GM23248 (cell line): ENCODE measurements around the gene PIK3CB. TPM values are rescaled to one million over a fixed set of nuclear protein-coding genes. Genes with fewer than 3 reads are reported as not detected.
"Not testable (repeated sequence)": the region's sequence is repeated elsewhere in the genome, so short reads cannot be mapped to it uniquely, and the experiment has no call there.

Experiments used
- DNase-seq: peaks from one replicate; pipeline ENCODE4 v3.0.0-alpha.2; 2015
- H2AFZ ChIP-seq: fragments of 200-600 bp; sonication (generic); 2 replicates; pipeline ENCODE4 v1.6.1; 2016; ENCODE audit warnings: antibody characterized with exemption
- H3F3A ChIP-seq: fragments of 200-600 bp; sonication (generic); 2 replicates; pipeline ENCODE4 v1.6.1; 2016; ENCODE audit warnings: mild to moderate bottlenecking, antibody characterized with exemption, mixed run types; ENCODE audit not compliant: insufficient read depth
- H3K27ac ChIP-seq: fragments of 200-600 bp; sonication (generic); 2 replicates; pipeline ENCODE4 v1.5.1; 2016; ENCODE audit warnings: mild to moderate bottlenecking
- H3K27me3 ChIP-seq: fragments of 200-600 bp; sonication (generic); replicated peaks from 2 replicates; pipeline ENCODE4 v1.6.1; 2016; ENCODE audit warnings: mild to moderate bottlenecking; ENCODE audit not compliant: insufficient read depth
- H3K36me3 ChIP-seq: fragments of 200-600 bp; sonication (generic); 2 replicates; pipeline ENCODE4 v1.6.1; 2016; ENCODE audit warnings: low read depth, mild to moderate bottlenecking
- H3K4me1 ChIP-seq: fragments of 200-600 bp; sonication (generic); 2 replicates; pipeline ENCODE4 v1.6.1; 2016; ENCODE audit warnings: mild to moderate bottlenecking; ENCODE audit not compliant: insufficient read depth
- H3K4me2 ChIP-seq: fragments of 200-600 bp; sonication (generic); one replicate; pipeline ENCODE4 v1.6.1; 2016; ENCODE audit warnings: mild to moderate bottlenecking; ENCODE audit not compliant: unreplicated experiment
- H3K4me3 ChIP-seq: fragments of 200-600 bp; sonication (generic); 2 replicates; pipeline ENCODE4 v1.5.1; 2016; ENCODE audit warnings: mild to moderate bottlenecking
- H3K79me2 ChIP-seq: fragments of 200-600 bp; sonication (generic); 2 replicates; pipeline ENCODE4 v1.6.1; 2016; ENCODE audit warnings: mild to moderate bottlenecking; ENCODE audit not compliant: insufficient read depth
- H3K9ac ChIP-seq: fragments of 200-600 bp; sonication (generic); 2 replicates; pipeline ENCODE4 v1.6.1; 2016; ENCODE audit warnings: mild to moderate bottlenecking
- H3K9me2 ChIP-seq: fragments of 200-600 bp; sonication (generic); 2 replicates; pipeline ENCODE4 v1.6.1; 2016; ENCODE audit warnings: mixed run types, mild to moderate bottlenecking, moderate library complexity; ENCODE audit not compliant: insufficient read depth
- H3K9me3 ChIP-seq: fragments of 200-600 bp; sonication (generic); one replicate; pipeline ENCODE4 v1.6.1; 2017; ENCODE audit warnings: low read depth
- H4K20me1 ChIP-seq: fragments of 200-600 bp; sonication (generic); 2 replicates; pipeline ENCODE4 v1.6.0; 2016; ENCODE audit not compliant: insufficient read depth
- EZH2 ChIP-seq: fragments of 200-600 bp; sonication (generic); IDR thresholded peaks from 2 replicates; pipeline ENCODE4 v1.6.1; 2018; ENCODE audit warnings: antibody characterized with exemption, mild to moderate bottlenecking; ENCODE audit not compliant: insufficient read depth, poor library complexity, severe bottlenecking
- EZH2phosphoT487 ChIP-seq: fragments of 200-600 bp; sonication (generic); IDR thresholded peaks from 2 replicates; pipeline ENCODE4 v1.6.1; 2018; ENCODE audit warnings: antibody characterized with exemption, moderate library complexity, mild to moderate bottlenecking, low read depth; ENCODE audit not compliant: insufficient read depth
- WGBS, 2 experiments: methylation state at CpG; one replicate each; pipeline ENCODE4 v1.1.6; 2015 to 2017; ENCODE audit warnings: low lambda C conversion rate in 2 of 2, low coverage in 1 of 2; ENCODE audit errors: missing lambda C conversion rate in 2 of 2; 5-methylcytosine and 5-hydroxymethylcytosine counted together
- in situ Hi-C: fragments of 300-500 bp; cut with MboI; formaldehyde crosslinking; loops from 2 replicates; pipeline ENCODE4 v1.15.0; 2020
- polyA plus RNA-seq: library from polyadenylated mRNA; unstranded; fragments of >200 nt; fragmentation: Nextera tagmentation; extraction: Ambion mirVana; gene quantifications from 2 replicates; pipeline ENCODE4 v1.2.1, GENCODE V29; 2016
- total RNA-seq: library from RNA; depleted of rRNA; stranded (reverse); fragments of >200 nt; shearing (Covaris generic); gene quantifications from 2 replicates; pipeline ENCODE4 v1.2.3, GENCODE V29; 2014

The PIK3CB gene
- total and polyA plus RNA-seq, 2 experiments from 2014 or later, result 4.8 to 6.4 TPM

GRCh38 chr3:138799822-138800221, 34.9 kb downstream of the PIK3CB start:
- H3K4me1 ChIP-seq, result no peaks in the 10 kb centered on the region
- no peaks in the 10 kb centered on the region for H3K9me3 ChIP-seq
- H2AFZ ChIP-seq, result no peak overlapping the region
- no peak for DNase-seq
- H3K27ac ChIP-seq, result no peak overlapping the region
- in situ Hi-C loops, result no loop called here
- H3K9ac ChIP-seq, result no peak overlapping the region
- TF ChIP-seq EZH2, result no peak
- no peak for TF ChIP-seq EZH2phosphoT487
- no peaks in the 10 kb centered on the region for H3F3A ChIP-seq
- no peak overlapping the region for H3K4me3 ChIP-seq
- no peaks in the 10 kb centered on the region; the same call in none of the 2 replicates for H4K20me1 ChIP-seq
- no peak overlapping the region for H3K4me2 ChIP-seq
- H3K9me2 ChIP-seq, result no peaks in the 10 kb centered on the region
- H3K27me3 ChIP-seq, result no peaks in the 10 kb centered on the region
- no peaks in the 10 kb centered on the region for H3K36me3 ChIP-seq
- peaks cover 1% of the 10 kb centered on the region for H3K79me2 ChIP-seq
- WGBS, 2 experiments, result 78% methylated on average over 3 of the region's 3 CpGs

GRCh38 chr3:138797508-138798038, 37.2 kb downstream of the PIK3CB start:
- Histone ChIP-seq H3K4me2 (no peak overlapping the region), H3K27ac (no peak overlapping the region), H3F3A (no peaks in the 10 kb centered on the region), H3K36me3 (no peaks in the 10 kb centered on the region), H3K79me2 (no peaks in the 10 kb centered on the region; the same call in 1 of the 2 replicates), H3K4me3 (no peak overlapping the region), H3K9me2 (no peaks in the 10 kb centered on the region), H3K4me1 (no peaks in the 10 kb centered on the region), H3K9ac (no peak overlapping the region), H4K20me1 (no peaks in the 10 kb centered on the region; the same call in none of the 2 replicates), H3K9me3 (no peaks in the 10 kb centered on the region), H2AFZ (no peak overlapping the region), H3K27me3 (no peaks in the 10 kb centered on the region)
- in situ Hi-C loops, result no loop called here
- no peak for TF ChIP-seq EZH2
- no peak for TF ChIP-seq EZH2phosphoT487
- DNase-seq, result no peak
- 97% methylated on average over 1 of the region's 1 CpG for WGBS, 2 experiments

- 97 to 98% methylated on average over 5 of the region's 5 CpGs for WGBS, 2 experiments
- no peak for DNase-seq
- H3K9ac ChIP-seq, result no peak overlapping the region
- no peaks in the 10 kb centered on the region for H3K36me3 ChIP-seq
- H3K79me2 ChIP-seq, result no peaks in the 10 kb centered on the region; the same call in 1 of the 2 replicates
- no peaks in the 10 kb centered on the region for H3K4me1 ChIP-seq
- H3K4me2 ChIP-seq, result no peak overlapping the region
- H3K27ac ChIP-seq, result no peak overlapping the region
- no peak overlapping the region for H2AFZ ChIP-seq
- H3K4me3 ChIP-seq, result no peak overlapping the region
- in situ Hi-C loops, result no loop called here
- TF ChIP-seq EZH2phosphoT487 (no peak), EZH2 (no peak)
- no peaks in the 10 kb centered on the region for H3K27me3 ChIP-seq
- H3K9me3 ChIP-seq, result no peaks in the 10 kb centered on the region
- no peaks in the 10 kb centered on the region for H3K9me2 ChIP-seq
- H4K20me1 ChIP-seq, result no peaks in the 10 kb centered on the region; the same call in none of the 2 replicates
- H3F3A ChIP-seq, result no peaks in the 10 kb centered on the region
Observed at GRCh38 chr3:138796761-138797160, 38.0 kb downstream of the PIK3CB start.

GRCh38 chr3:138786788-138787271, 47.9 kb downstream of the PIK3CB start:
- in situ Hi-C loops, result no loop called here
- Histone ChIP-seq H3F3A (peaks cover 9% of the 10 kb centered on the region; the same call in 1 of the 2 replicates), H3K4me1 (peaks cover 10% of the 10 kb centered on the region; the same call in 1 of the 2 replicates), H3K9me3 (no peaks in the 10 kb centered on the region), H4K20me1 (no peaks in the 10 kb centered on the region), H3K4me2 (no peak overlapping the region), H3K79me2 (no peaks in the 10 kb centered on the region), H3K36me3 (no peaks in the 10 kb centered on the region), H3K9me2 (no peaks in the 10 kb centered on the region), H2AFZ (no peak overlapping the region), H3K27me3 (no peaks in the 10 kb centered on the region), H3K9ac (no peak overlapping the region), H3K4me3 (no peak overlapping the region), H3K27ac (no peak overlapping the region)
- no peak for TF ChIP-seq EZH2
- no peak for TF ChIP-seq EZH2phosphoT487
- peak; percentile 77 for DNase-seq
- WGBS, 2 experiments, result 93% methylated on average over 3 of the region's 3 CpGs

- Histone ChIP-seq H3K27ac (no peak overlapping the region), H3K79me2 (no peaks in the 10 kb centered on the region), H3K27me3 (no peaks in the 10 kb centered on the region), H3K36me3 (no peaks in the 10 kb centered on the region), H3F3A (peaks cover 9% of the 10 kb centered on the region; the same call in 1 of the 2 replicates), H3K4me3 (no peak overlapping the region), H3K9me2 (no peaks in the 10 kb centered on the region), H2AFZ (no peak overlapping the region), H3K9ac (no peak overlapping the region), H4K20me1 (no peaks in the 10 kb centered on the region), H3K9me3 (no peaks in the 10 kb centered on the region), H3K4me2 (no peak overlapping the region), H3K4me1 (peaks cover 10% of the 10 kb centered on the region; the same call in 1 of the 2 replicates)
- DNase-seq, result no peak
- TF ChIP-seq EZH2phosphoT487 (no peak), EZH2 (no peak)
- in situ Hi-C loops, result no loop called here
Observed at GRCh38 chr3:138785951-138786350, 48.8 kb downstream of the PIK3CB start.

- in situ Hi-C loops, H3K36me3 ChIP-seq, H3F3A ChIP-seq, H3K27ac ChIP-seq, H3K9me2 ChIP-seq, H3K4me3 ChIP-seq, H3K79me2 ChIP-seq, H3K4me1 ChIP-seq, H3K4me2 ChIP-seq, H4K20me1 ChIP-seq, DNase-seq, H3K9me3 ChIP-seq, H3K9ac ChIP-seq, H2AFZ ChIP-seq, H3K27me3 ChIP-seq: not testable (repeated sequence)
- 89 to 94% methylated on average over 7 of the region's 7 CpGs for WGBS, 2 experiments
Observed at GRCh38 chr3:138785362-138785857, 49.3 kb downstream of the PIK3CB start.
